ENCODE measurements around the gene RPTOR.

- TF ChIP-seq CTCF (IDR thresholded peaks at IDR 0.05) = no peak
- TF ChIP-seq POLR2AphosphoS5 (IDR thresholded peaks at IDR 0.05; ENCODE audit: low read depth, low read length) = no peak
- no peak for TF ChIP-seq TCF7L2 (IDR thresholded peaks at IDR 0.05; ENCODE audit: low read depth, low read length)
Measured at GRCh38 chr17:80826955-80827645, 282.5 kb downstream of the RPTOR start.
